IPS DF 6.9 (cell line): ENCODE measurements around the gene DPP8.
"Not testable (repeated sequence)": the region's sequence is repeated elsewhere in the genome, so short reads cannot be mapped to it uniquely, and the experiment has no call there.

ENCODE experiments used
- DNase-seq: peaks from one replicate; pipeline ENCODE4 v3.0.0-alpha.2; 2013; ENCODE audit warnings: low read depth, low spot score
- H3K27ac ChIP-seq: one replicate; pipeline ENCODE4 v1.5.1; 2013; ENCODE audit warnings: low read length, control low read depth
- H3K27me3 ChIP-seq: 2 replicates; pipeline ENCODE4 v1.6.1; 2013; ENCODE audit warnings: mild to moderate bottlenecking, low read length; ENCODE audit not compliant: control insufficient read depth, insufficient read depth
- H3K36me3 ChIP-seq: 2 replicates; pipeline ENCODE4 v1.6.1; 2013; ENCODE audit warnings: low read length; ENCODE audit not compliant: control insufficient read depth, insufficient read depth
- H3K4me1 ChIP-seq: 2 replicates; pipeline ENCODE4 v1.6.1; 2013; ENCODE audit warnings: low read length; ENCODE audit not compliant: control insufficient read depth, insufficient read depth
- H3K4me3 ChIP-seq: 2 replicates; pipeline ENCODE4 v1.5.1; 2013; ENCODE audit warnings: mild to moderate bottlenecking, low read length
- H3K9me3 ChIP-seq: 2 replicates; pipeline ENCODE4 v1.6.1; 2013; ENCODE audit warnings: low read length, inconsistent platforms; ENCODE audit not compliant: control insufficient read depth, insufficient read depth
- WGBS: extraction: QIAGEN DNeasy Blood & Tissue Kit; methylation state at CpG from one replicate; pipeline ENCODE4 v1.1.7; 2013; ENCODE audit warnings: mixed read lengths, missing lambda C conversion rate; ENCODE audit not compliant: insufficient read length, insufficient coverage; 5-methylcytosine and 5-hydroxymethylcytosine counted together

Gene DPP8

DNA sequence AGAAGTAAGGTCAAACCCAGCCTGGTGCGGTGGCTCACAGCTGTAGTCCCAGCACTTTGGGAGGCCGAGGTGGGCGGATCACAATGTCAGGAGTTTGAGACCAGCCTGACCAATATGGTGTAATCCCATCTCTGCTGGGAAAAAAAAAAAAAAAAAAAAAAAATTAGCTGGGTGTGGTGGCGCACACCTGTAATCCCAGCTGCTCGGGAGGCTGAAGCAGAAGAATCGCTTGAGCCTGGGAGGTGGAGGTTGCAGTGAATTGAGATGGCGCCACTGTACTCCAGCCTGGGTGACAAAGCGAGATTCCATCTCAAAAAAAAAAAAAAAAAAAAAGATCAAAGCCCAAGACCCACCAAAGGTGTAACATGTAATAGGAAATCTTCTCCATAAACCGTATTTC lies 31.8 kb upstream of the DPP8 start:
- WGBS: no CpG with 5 or more reads among the region's 9 CpGs
- H3K9me3 ChIP-seq, H3K36me3 ChIP-seq, H3K4me1 ChIP-seq, DNase-seq, H3K4me3 ChIP-seq, H3K27me3 ChIP-seq, H3K27ac ChIP-seq: not testable (repeated sequence)

DNA sequence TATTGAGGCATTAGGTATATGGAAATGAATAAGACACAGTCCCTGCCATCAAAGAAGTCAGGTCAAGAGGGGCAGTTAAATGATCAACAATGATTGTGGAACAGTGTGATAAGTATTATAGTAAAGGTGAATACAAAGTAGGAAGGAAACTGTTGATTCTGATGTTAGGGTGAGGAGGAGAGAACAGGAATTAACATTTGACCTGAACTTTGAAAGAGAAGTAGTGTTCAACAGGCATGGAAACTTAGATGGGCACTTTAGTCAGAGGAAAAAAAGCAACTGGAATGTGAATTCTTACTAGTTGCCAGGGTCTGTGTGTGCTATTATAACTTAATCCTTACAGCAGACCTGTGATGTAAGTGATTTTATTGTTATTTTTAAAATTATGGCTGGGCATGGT lies 30.4 kb upstream of the DPP8 start:
- no peaks in the 10 kb centered on the region for H3K27me3 ChIP-seq

GRCh38 chr15:65541231-65541820 lies 23.8 kb upstream of the DPP8 start:
- H3K4me1 ChIP-seq: no peaks in the 10 kb centered on the region
- no peak overlapping the region for H3K4me3 ChIP-seq
- no peak overlapping the region for H3K27ac ChIP-seq
- no CpG with 5 or more reads among the region's 3 CpGs for WGBS
- DNase-seq: no peak
- H3K27me3 ChIP-seq: no peaks in the 10 kb centered on the region
- H3K36me3 ChIP-seq: no peaks in the 10 kb centered on the region
- no peaks in the 10 kb centered on the region for H3K9me3 ChIP-seq

More for the DNA sequence above, 30.4 kb upstream of the DPP8 start:
- Histone ChIP-seq H3K4me3 (no peak overlapping the region), H3K4me1 (0 out of 2 replicates have a peak, but pooled peaks cover 1% of the 10 kb centered on the region), H3K27ac (no peak overlapping the region), H3K9me3 (no peaks in the 10 kb centered on the region), H3K36me3 (no peaks in the 10 kb centered on the region)
- DNase-seq: no peak

- no peak for DNase-seq
- Histone ChIP-seq H3K36me3 (no peaks in the 10 kb centered on the region), H3K4me1 (no peaks in the 10 kb centered on the region), H3K27me3 (no peaks in the 10 kb centered on the region), H3K27ac (no peak overlapping the region), H3K4me3 (no peak overlapping the region), H3K9me3 (no peaks in the 10 kb centered on the region)
- no CpG with 5 or more reads among the region's 1 CpG for WGBS
These were observed 22.8 kb upstream of the DPP8 start for GRCh38 chr15:65540314-65540713.

GRCh38 chr15:65535192-65535591 lies 17.7 kb upstream of the DPP8 start:
- no peak overlapping the region for H3K27ac ChIP-seq
- DNase-seq: no peak

GRCh38 chr15:65533057-65533756 lies 15.7 kb upstream of the DPP8 start:
- H3K36me3 ChIP-seq: no peaks in the 10 kb centered on the region
- H3K4me1 ChIP-seq: no peaks in the 10 kb centered on the region
- H3K27me3 ChIP-seq: no peaks in the 10 kb centered on the region
- no peak overlapping the region for H3K27ac ChIP-seq
- no peak for DNase-seq
- no peaks in the 10 kb centered on the region for H3K9me3 ChIP-seq
- no CpG with 5 or more reads among the region's 5 CpGs for WGBS
- no peak overlapping the region for H3K4me3 ChIP-seq

More at GRCh38 chr15:65535192-65535591, 17.7 kb upstream of the DPP8 start:
- no CpG with 5 or more reads among the region's 4 CpGs for WGBS
- Histone ChIP-seq H3K27me3 (no peaks in the 10 kb centered on the region), H3K4me3 (no peak overlapping the region), H3K4me1 (no peaks in the 10 kb centered on the region), H3K9me3 (no peaks in the 10 kb centered on the region), H3K36me3 (no peaks in the 10 kb centered on the region)

- Histone ChIP-seq H3K9me3 (no peaks in the 10 kb centered on the region), H3K4me3 (no peak overlapping the region), H3K27ac (no peak overlapping the region), H3K27me3 (no peaks in the 10 kb centered on the region), H3K36me3 (no peaks in the 10 kb centered on the region), H3K4me1 (no peaks in the 10 kb centered on the region)
- 100% methylated on average over 1 of the region's 1 CpG for WGBS
- no peak for DNase-seq
These were observed 15.2 kb upstream of the DPP8 start for GRCh38 chr15:65532738-65533051.

DNA sequence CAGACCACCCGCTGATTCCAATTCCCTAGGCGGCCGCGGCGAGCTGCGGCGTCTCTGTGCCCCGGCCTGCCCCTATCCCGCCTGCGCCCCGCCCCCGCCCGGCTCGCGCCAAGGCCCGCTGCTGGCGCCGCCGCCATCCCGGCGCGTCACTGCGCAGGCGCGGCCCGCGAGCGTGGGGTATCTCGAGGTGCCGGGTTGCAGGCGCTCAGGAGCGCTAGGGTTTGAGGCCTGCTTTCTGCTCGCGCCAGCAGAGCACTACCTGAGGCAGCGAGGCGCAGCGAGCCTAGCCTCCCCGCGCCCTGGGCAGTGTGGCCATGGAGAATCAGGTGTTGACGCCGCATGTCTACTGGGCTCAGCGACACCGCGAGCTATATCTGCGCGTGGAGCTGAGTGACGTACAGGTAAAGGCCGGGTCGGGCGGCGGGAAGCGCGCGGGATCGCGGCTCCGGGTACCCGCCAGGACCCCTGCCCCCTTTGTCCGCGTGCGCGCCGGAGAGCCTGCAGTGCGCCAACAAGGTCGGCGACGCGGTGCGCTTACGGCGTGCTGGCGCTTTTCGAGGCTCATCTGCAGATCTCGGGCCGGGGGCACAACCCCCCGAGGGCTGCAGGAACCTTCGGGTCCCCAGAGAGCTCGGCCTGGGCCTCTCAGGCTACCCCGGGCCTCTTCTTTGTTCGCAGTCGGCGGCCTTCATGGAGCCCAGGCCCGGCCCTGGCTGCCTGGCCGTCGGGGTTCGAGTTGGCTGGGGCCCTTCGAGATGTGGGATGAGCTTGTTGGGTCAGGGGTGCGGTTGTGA lies 13.0 kb upstream of the DPP8 start, which contains the start of gene HACD3:
HACD3 (plus strand) TSS at position 146 of the 794 bp plus-strand sequence; CDS start at position 315, 169 bp downstream.
- Histone ChIP-seq H3K27me3 (no peaks in the 10 kb centered on the region), H3K27ac (no peak within 1 kb of the TSS), H3K36me3 (no peaks in the 10 kb centered on the region), H3K9me3 (no peaks in the 10 kb centered on the region), H3K4me1 (no peaks in the 10 kb centered on the region), H3K4me3 (peak within 1 kb of the TSS; percentile 70)
- WGBS: no CpG with 5 or more reads among the region's 88 CpGs
- peak; percentile 54 for DNase-seq

GRCh38 chr15:65529762-65530317 lies 12.4 kb upstream of the DPP8 start:
- WGBS: no CpG with 5 or more reads among the region's 13 CpGs

DNA sequence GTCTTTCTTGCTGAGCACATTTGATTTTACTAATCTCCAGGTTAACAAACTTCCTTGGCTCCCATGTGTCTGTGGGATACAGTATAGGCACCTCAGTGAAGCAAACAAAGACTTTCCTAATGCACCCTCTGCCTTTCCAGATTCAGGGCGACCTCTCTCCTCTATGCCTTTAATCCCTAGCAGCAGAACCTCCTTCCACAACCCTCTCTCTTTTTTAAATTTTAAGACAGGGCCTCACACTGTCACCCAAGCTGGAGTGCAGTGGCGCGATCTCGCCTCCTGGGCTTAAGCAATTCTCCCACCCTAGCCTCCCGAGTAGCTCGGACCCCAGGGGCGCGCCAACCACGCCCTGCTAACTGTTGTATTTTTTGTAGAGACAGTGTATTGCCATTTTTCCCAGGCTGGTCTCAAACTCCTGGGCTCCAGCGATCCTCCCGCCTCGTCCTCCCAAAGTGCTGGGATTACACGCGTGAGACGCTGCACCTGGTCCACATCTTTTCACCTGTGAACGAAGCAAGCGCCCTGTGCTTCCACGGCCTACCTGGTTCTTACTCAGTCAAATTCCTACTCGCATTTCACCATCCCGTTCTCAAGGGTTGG lies 11.1 kb upstream of the DPP8 start:
- DNase-seq: no peak
- H3K4me3 ChIP-seq: no peak overlapping the region
- no peaks in the 10 kb centered on the region for H3K4me1 ChIP-seq
- H3K27me3 ChIP-seq: no peaks in the 10 kb centered on the region
- no CpG with 5 or more reads among the region's 20 CpGs for WGBS
- no peaks in the 10 kb centered on the region for H3K9me3 ChIP-seq
- no peaks in the 10 kb centered on the region for H3K36me3 ChIP-seq
- no peak overlapping the region for H3K27ac ChIP-seq

More at GRCh38 chr15:65529762-65530317, 12.4 kb upstream of the DPP8 start:
- Histone ChIP-seq H3K4me1 (no peaks in the 10 kb centered on the region), H3K4me3 (peak overlapping the region; percentile 24; the same call in 1 of the 2 replicates), H3K36me3 (no peaks in the 10 kb centered on the region), H3K27ac (no peak overlapping the region), H3K27me3 (no peaks in the 10 kb centered on the region), H3K9me3 (no peaks in the 10 kb centered on the region)
- no peak for DNase-seq
